ENCODE data around the gene FAM227A.
"Not testable (repeated sequence)": the region's sequence is repeated elsewhere in the genome, so short reads cannot be mapped to it uniquely, and the experiment has no call there.

Gene FAM227A

DNA sequence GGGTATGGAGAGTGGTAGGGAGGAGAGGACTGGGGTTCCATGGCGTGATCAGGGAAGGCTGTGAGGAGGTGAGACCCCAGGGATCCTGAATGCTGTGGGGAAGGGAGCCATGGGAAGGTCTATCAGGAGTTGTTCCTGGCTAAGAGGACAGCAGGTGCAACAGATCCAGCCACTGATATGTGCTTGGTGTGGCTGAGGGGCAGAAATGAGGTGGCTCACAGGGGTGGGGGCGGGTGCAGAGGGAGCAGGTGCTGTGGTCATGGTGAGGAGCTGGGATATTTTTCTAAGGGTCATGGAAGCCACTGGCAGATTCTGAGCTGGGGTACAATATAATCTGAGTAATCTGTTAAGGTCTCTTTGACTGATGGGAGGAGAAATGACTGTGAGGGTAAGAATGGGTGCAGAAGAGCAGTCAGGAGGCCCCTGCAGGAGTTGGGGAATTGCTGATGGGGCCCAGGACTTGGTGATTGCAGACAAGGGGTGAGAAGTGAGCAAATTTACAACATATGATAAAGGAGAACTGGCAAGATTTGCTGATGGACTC is 54.9 kb downstream of the FAM227A start:
- no peak overlapping the region for H3K9ac ChIP-seq (ENCODE audit: low read depth, low read length)
- H3K9me3 ChIP-seq (ENCODE audit: control insufficient read depth, insufficient read depth, low read length) = no peaks in the 10 kb centered on the region
- no peak overlapping the region for H3K4me3 ChIP-seq (ENCODE audit: low read depth, low read length)
- peaks cover 3% of the 10 kb centered on the region for H3K36me3 ChIP-seq (ENCODE audit: control insufficient read depth, insufficient read depth, low read length)
- no peaks in the 10 kb centered on the region for H3K27me3 ChIP-seq (ENCODE audit: control insufficient read depth, insufficient read depth, low read length)
- no peaks in the 10 kb centered on the region for H3K4me1 ChIP-seq (ENCODE audit: control insufficient read depth, insufficient read depth, low read length)

DNA sequence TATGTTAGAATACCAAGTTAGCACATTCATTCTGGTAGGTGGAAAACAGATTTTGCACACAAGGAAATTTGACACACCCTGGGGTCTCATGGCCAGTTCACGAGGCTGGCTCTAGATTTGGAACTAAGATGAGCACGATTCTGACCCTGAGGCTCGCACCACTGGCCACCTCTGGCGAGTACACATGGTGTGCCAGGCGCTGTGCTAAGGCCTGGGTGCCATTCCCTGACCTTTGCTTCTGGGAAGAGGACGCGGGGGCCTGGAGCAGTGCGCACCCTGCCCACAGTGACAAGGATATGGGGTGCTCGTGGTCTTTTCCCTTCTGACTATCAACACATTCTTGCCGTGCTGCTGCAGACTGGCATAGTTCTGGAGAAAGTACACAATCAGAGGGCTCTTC is 56.7 kb downstream of the FAM227A start:
- H3K9ac ChIP-seq (ENCODE audit: low read depth, low read length) = no peak overlapping the region
- no peak overlapping the region for H3K4me3 ChIP-seq (ENCODE audit: low read depth, low read length)
- no peaks in the 10 kb centered on the region for H3K9me3 ChIP-seq (ENCODE audit: control insufficient read depth, insufficient read depth, low read length)
- peaks cover 3% of the 10 kb centered on the region for H3K36me3 ChIP-seq (ENCODE audit: control insufficient read depth, insufficient read depth, low read length)
- H3K27me3 ChIP-seq (ENCODE audit: control insufficient read depth, insufficient read depth, low read length) = no peaks in the 10 kb centered on the region
- no peaks in the 10 kb centered on the region for H3K4me1 ChIP-seq (ENCODE audit: control insufficient read depth, insufficient read depth, low read length)

DNA sequence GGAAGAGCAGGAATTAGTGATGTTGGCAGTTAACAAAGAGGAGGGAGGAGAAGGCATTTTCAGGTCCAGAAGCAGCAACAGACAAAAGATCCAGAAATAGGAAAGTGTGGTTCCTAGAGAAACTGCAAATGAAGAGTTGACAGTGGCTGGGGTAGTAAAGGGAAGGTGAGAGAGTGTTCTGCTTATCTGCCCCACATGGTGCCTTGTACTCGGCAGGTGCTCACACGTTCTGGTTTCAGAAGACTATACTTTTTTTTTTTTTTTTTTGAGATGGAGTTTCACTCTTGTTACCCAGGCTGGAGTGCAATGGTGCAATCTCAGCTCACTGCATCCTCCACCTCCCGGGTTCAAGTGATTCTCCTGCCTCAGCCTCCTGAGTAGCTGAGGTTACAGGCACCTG is 73.3 kb downstream of the FAM227A start:
- not testable (repeated sequence) for H3K9me3 ChIP-seq (ENCODE audit: control insufficient read depth, insufficient read depth, low read length); H3K4me3 ChIP-seq (ENCODE audit: low read depth, low read length); H3K27me3 ChIP-seq (ENCODE audit: control insufficient read depth, insufficient read depth, low read length); H3K9ac ChIP-seq (ENCODE audit: low read depth, low read length); H3K36me3 ChIP-seq (ENCODE audit: control insufficient read depth, insufficient read depth, low read length); H3K4me1 ChIP-seq (ENCODE audit: control insufficient read depth, insufficient read depth, low read length)

DNA sequence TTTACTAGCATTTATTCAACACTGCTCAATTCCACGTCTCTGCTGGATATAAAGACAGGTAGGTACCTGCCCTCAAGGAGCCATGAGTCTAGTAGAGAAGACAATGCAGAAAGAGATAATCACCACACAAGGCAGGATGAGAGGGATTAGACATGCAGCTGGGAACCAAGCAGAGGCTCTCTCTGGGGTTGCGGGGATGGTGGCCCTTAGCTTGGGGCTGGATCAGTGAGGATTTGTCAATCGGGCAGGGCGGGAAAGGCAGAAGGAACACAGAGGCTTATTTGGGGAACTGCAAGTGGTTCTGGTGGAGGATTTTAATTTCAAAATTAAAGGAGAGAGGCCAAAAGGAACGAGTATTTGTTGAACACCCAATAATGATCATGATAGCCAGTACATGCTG is 77.7 kb downstream of the FAM227A start:
- no peak overlapping the region for H3K4me3 ChIP-seq (ENCODE audit: low read depth, low read length)
- no peaks in the 10 kb centered on the region for H3K36me3 ChIP-seq (ENCODE audit: control insufficient read depth, insufficient read depth, low read length)
- no peak overlapping the region for H3K9ac ChIP-seq (ENCODE audit: low read depth, low read length)
- no peaks in the 10 kb centered on the region for H3K4me1 ChIP-seq (ENCODE audit: control insufficient read depth, insufficient read depth, low read length)
- H3K9me3 ChIP-seq (ENCODE audit: control insufficient read depth, insufficient read depth, low read length) = no peaks in the 10 kb centered on the region
- no peaks in the 10 kb centered on the region for H3K27me3 ChIP-seq (ENCODE audit: control insufficient read depth, insufficient read depth, low read length)

DNA sequence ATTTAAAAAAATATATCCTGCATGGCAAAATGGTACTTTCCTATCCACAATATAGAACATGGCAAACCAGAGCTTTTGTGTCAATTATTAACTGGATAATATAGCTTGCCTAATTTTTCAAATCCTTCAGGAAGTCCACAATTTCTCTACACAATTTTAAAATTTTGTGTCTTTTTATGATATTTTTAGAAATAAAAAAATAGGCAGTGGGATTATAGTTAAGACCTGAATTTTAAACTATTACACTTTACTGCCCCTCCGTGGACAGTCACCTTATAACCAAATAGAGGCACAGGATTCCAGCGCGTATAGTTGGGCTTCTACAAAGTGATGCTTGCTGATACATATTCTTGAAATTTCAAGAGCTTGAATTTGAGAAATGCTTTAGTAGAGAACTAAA is 84.1 kb downstream of the FAM227A start:
- no peaks in the 10 kb centered on the region for H3K27me3 ChIP-seq (ENCODE audit: control insufficient read depth, insufficient read depth, low read length)
- H3K9me3 ChIP-seq (ENCODE audit: control insufficient read depth, insufficient read depth, low read length) = no peaks in the 10 kb centered on the region
- H3K36me3 ChIP-seq (ENCODE audit: control insufficient read depth, insufficient read depth, low read length) = no peaks in the 10 kb centered on the region
- H3K4me1 ChIP-seq (ENCODE audit: control insufficient read depth, insufficient read depth, low read length) = peaks cover 7% of the 10 kb centered on the region
- no peak overlapping the region for H3K4me3 ChIP-seq (ENCODE audit: low read depth, low read length)
- no peak overlapping the region for H3K9ac ChIP-seq (ENCODE audit: low read depth, low read length)

DNA sequence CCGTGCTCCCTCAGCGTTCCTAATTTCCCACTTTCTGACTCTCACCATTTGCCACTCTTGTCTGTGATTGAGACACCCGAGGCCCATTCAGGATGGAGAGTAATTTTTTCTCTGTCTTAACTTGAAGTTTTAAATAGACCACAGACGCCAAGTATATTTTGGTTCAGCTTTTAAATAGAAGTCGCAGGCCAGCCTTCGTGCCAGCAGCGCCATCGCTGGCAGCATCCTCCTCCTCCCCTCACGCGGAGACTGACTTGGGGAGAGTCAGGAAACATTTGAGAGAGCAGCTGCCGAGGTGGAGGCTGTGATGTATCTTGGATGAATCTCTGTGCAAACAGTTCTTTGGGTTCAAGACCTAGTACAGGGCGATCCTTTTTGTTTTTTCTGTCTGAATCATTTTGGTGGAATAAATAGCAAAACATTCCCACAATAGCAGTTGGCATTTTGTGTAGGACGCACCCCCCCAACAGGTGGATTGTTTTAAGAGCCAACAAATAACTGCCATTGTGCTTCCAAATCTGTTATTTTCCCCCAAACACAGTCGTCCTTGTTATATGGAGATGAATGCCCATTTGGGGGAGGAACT is 85.3 kb downstream of the FAM227A start:
- Histone ChIP-seq H3K27me3 (ENCODE audit: control insufficient read depth, insufficient read depth, low read length) (no peaks in the 10 kb centered on the region), H3K4me3 (ENCODE audit: low read depth, low read length) (peak overlapping the region; percentile 72), H3K4me1 (ENCODE audit: control insufficient read depth, insufficient read depth, low read length) (peaks cover 7% of the 10 kb centered on the region), H3K36me3 (ENCODE audit: control insufficient read depth, insufficient read depth, low read length) (no peaks in the 10 kb centered on the region), H3K9ac (ENCODE audit: low read depth, low read length) (no peak overlapping the region), H3K9me3 (ENCODE audit: control insufficient read depth, insufficient read depth, low read length) (no peaks in the 10 kb centered on the region)

DNA sequence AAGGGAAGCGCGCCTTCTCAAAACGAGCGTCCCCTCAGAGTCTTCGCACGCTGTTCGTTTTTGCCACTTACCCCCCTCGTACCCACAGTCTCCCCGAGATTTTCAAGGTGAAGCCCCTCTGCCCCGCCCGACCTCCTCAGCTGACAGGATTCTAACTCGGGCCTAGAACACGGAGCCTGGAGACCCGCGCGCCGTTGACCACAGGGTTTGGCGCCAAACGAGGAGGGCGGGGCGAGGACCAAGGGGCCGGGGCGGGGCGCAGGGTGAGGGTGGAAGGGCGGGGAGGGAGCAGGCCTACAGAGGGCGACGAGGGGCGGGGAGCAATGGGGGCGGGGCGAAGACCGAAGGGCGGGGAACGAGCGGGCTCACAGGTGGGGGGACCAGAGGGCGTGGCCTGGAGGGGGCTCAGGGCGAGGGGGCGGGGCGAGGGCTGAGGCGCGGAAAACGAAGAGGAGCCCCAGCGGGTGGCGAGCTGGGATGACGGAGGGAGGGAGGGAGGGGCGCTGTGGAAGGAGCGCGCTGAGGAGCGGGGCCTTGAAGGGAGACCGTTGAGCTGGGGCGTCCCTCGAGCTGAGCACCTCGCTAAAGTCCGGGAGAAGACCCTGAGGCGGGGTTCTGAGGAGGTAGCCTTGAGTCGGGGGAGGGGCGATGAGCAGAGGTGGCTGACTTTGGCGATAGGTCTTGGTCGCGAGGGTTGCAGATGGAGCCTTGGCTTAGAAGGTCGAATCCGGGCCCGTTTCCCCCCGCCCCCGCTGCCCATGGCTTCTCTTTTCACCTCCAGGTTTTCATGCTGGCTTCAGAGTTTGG is 86.0 kb downstream of the FAM227A start, which contains the start of gene DMC1:
Gene DMC1 (minus strand): TSS at position 212 of the 807 bp plus-strand sequence. CDS start 1,927 bp downstream, outside the sequence.
- Histone ChIP-seq H3K27me3 (ENCODE audit: control insufficient read depth, insufficient read depth, low read length) (no peaks in the 10 kb centered on the region), H3K4me1 (ENCODE audit: control insufficient read depth, insufficient read depth, low read length) (peaks cover 7% of the 10 kb centered on the region), H3K36me3 (ENCODE audit: control insufficient read depth, insufficient read depth, low read length) (no peaks in the 10 kb centered on the region), H3K9ac (ENCODE audit: low read depth, low read length) (peak within 1 kb of the TSS; percentile 81), H3K4me3 (ENCODE audit: low read depth, low read length) (peak within 1 kb of the TSS; percentile 89), H3K9me3 (ENCODE audit: control insufficient read depth, insufficient read depth, low read length) (no peaks in the 10 kb centered on the region)

DNA sequence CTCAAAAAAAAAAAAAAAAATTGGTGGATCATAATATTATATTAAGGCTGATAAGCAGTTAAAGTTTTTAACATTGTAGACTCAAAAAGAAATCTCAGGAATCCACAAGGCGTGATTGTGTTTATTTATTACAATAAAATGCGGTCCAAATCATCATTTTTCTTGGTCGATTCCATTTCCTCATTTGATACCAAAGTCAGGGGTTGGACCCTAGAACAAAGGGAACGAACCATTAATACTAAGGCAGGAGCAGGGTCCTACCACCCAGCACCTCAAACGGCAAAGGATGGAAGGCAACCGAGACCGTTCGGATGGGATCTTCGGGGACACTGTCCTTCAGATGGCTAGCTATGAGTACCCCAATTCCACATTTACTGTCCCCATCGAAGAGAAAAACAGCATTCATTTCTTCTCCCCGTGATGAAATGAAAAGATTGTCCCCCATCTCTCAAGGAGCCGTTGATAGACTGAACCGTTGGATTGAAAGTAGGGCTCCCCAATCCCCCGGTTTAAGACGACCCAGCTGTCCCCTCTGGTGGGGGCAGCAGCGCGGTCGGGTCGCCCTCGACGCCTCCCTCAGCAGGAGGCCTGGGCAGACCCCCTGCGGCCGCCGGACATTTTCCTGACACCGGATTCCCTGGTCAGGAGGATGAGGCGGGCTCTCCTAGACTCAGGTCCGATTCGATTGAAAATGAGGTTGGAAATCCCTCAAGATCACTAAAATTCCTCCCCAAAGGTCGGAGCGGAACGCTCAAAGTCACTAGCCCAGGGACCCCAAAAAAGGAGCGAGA is 86.8 kb downstream of the FAM227A start:
- no peaks in the 10 kb centered on the region for H3K9me3 ChIP-seq (ENCODE audit: control insufficient read depth, insufficient read depth, low read length)
- H3K4me3 ChIP-seq (ENCODE audit: low read depth, low read length) = peak overlapping the region; percentile 89
- peaks cover 7% of the 10 kb centered on the region for H3K4me1 ChIP-seq (ENCODE audit: control insufficient read depth, insufficient read depth, low read length)
- no peaks in the 10 kb centered on the region for H3K36me3 ChIP-seq (ENCODE audit: control insufficient read depth, insufficient read depth, low read length)
- peak overlapping the region; percentile 81 for H3K9ac ChIP-seq (ENCODE audit: low read depth, low read length)
- no peaks in the 10 kb centered on the region for H3K27me3 ChIP-seq (ENCODE audit: control insufficient read depth, insufficient read depth, low read length)

DNA sequence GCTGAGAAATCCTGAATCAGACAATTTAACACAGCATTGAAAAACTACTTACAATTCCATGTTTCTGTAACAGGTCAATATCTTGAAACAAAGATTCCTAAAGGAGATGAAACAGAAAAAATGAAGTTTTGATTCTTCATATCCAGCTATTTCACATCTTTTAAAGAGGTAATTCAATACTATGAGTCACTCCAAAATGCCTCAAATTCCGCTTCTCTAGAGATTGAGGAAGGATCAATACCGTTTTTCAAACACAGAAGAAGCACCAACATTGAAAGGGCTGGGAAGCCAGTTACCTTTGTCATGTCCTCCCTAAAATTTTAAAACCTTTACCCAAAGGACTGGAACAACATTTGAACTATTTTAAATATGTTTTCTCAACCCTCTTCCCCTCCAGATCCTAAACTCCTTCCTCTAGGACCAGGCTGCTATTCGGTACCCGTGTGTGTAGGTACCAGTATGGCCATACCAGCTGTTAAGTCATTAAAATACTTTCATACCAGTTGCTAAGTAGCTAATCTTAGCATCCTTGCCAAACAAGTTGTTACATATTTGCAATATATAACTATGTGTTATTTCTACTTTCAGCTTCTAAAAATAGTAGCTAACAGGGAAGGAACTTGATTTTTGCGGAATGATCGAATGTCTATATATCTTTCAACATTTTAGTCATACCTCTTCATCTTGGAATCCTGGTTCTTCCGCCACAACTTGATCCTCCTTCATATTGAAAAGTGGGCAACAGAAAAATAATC is 88.5 kb downstream of the FAM227A start:
- H3K9me3 ChIP-seq (ENCODE audit: control insufficient read depth, insufficient read depth, low read length) = no peaks in the 10 kb centered on the region
- peaks cover 7% of the 10 kb centered on the region for H3K4me1 ChIP-seq (ENCODE audit: control insufficient read depth, insufficient read depth, low read length)
- no peaks in the 10 kb centered on the region for H3K36me3 ChIP-seq (ENCODE audit: control insufficient read depth, insufficient read depth, low read length)
- no peak overlapping the region for H3K9ac ChIP-seq (ENCODE audit: low read depth, low read length)
- H3K27me3 ChIP-seq (ENCODE audit: control insufficient read depth, insufficient read depth, low read length) = no peaks in the 10 kb centered on the region
- no peak overlapping the region for H3K4me3 ChIP-seq (ENCODE audit: low read depth, low read length)

DNA sequence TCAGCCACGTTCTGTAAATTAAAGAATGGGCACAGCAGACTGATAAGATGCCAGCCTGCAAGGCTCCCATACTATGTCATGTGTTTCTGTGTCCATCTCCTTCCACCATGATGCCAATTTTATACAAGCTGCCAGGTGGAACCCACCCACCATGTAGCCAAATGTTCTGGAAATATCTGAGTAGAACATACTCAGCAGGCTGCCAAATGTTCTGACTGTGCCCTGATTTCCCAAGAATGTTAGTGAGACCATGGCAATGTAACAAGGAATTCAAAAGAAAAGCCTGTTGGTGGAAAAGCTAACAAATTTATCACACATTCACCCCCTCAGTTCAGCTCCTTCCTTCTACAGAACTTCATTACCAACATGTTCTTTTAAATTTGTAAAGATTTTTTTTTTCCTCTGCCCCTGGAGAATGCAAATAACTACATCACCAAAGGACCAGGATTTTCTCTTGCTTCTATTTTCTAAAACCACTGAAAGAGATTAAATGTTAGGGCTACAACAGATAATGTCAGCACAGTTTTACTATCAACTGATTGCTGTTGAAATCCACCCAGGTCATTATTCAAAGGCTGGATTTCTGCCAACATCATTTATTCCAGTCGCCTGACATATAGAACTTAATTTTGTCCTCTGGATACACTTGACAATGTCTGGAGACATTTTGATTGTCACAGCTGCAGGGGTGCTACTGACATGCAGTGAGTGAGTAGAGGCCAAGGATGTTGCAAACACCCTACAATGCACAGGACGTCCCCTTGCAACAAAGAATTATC is 89.3 kb downstream of the FAM227A start:
- Histone ChIP-seq H3K4me3 (ENCODE audit: low read depth, low read length) (no peak overlapping the region), H3K36me3 (ENCODE audit: control insufficient read depth, insufficient read depth, low read length) (no peaks in the 10 kb centered on the region), H3K4me1 (ENCODE audit: control insufficient read depth, insufficient read depth, low read length) (peaks cover 7% of the 10 kb centered on the region), H3K9me3 (ENCODE audit: control insufficient read depth, insufficient read depth, low read length) (no peaks in the 10 kb centered on the region), H3K27me3 (ENCODE audit: control insufficient read depth, insufficient read depth, low read length) (no peaks in the 10 kb centered on the region), H3K9ac (ENCODE audit: low read depth, low read length) (no peak overlapping the region)
